Measurements from ENCODE around the gene GLIS1. TPM values are rescaled to one million over a fixed set of nuclear protein-coding genes. Genes with fewer than 3 reads are reported as not detected.

The GLIS1 gene
- polyA plus RNA-seq, 3 donors: not detected

DNA sequence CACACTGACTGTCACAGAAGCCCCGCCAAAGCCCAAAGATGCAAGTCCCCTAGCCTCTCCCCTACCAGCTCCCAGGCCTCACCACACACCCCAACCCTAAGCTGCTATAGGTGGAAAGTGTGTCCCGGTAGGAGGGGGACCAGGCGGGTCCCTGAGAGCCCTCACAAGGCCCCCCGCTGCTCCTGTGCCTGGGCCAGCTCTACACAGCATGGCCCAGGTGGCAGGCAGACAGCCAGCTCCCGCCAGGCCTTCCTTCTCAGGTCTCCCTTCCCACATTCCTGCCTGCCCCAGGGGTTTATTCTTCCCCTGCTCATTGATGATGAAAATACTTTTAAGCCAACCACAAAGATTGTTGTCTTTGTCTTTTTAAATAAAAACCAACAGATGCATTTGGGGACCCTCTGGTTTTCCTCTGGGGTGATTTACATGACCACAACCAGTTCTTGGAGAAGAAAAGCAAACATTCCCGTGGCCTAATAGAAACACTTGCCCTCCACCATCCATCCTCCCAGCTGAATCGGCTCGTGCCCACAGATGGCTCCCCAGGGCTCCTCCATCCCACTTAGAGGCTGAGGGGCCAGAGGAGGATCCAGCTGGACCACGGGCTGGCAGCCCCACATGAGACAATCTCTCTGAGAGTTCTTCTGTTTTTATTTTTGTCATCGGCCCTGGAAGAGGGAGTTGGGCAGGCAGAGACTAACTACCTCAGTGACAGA lies 186.7 kb downstream of the GLIS1 start:
- Histone ChIP-seq H3K4me3 (replicated peaks in 1 of 3; ENCODE audit: low read depth in 2 of 3, low read length in 3 of 3) (no peak overlapping the region), H3K4me2 (replicated peaks; ENCODE audit: extremely low read depth, low read length, poor library complexity, severe bottlenecking) (no peak overlapping the region), H3K27ac (ENCODE audit: low read depth in 1 of 2, low read length in 2 of 2) (no peak overlapping the region), H3K27me3 (ENCODE audit: control insufficient read depth in 2 of 2, insufficient read depth in 2 of 2, low read length in 2 of 2) (no peaks in the 10 kb centered on the region), H2AFZ (ENCODE audit: insufficient read depth, low read depth, low read length, poor library complexity, severe bottlenecking) (no peak overlapping the region), H3K36me3 (replicated peaks in 1 of 2; ENCODE audit: control insufficient read depth in 1 of 2, insufficient read depth in 2 of 2, low read length in 2 of 2) (no peaks in the 10 kb centered on the region), H3K79me2 (ENCODE audit: insufficient read depth, low read length) (no peaks in the 10 kb centered on the region), H4K20me1 (ENCODE audit: insufficient read depth, low read length) (no peaks in the 10 kb centered on the region), H3K4me1 (ENCODE audit: control insufficient read depth in 1 of 2, insufficient read depth in 2 of 2, low read length in 2 of 2) (no peaks in the 10 kb centered on the region), H3K9me3 (replicated peaks in 1 of 2; ENCODE audit: control insufficient read depth in 1 of 2, insufficient read depth in 1 of 2, low read length in 2 of 2) (no peaks in the 10 kb centered on the region), H3K9ac (ENCODE audit: insufficient read depth, low read length, poor library complexity, severe bottlenecking) (no peak overlapping the region)
- Mint-ChIP-seq H3K4me1 (no peaks in the 10 kb centered on the region), H3K4me3 (no peak overlapping the region), H3K36me3 (no peaks in the 10 kb centered on the region), H3K27me3 (ENCODE audit: low read depth in 3 of 3) (peaks cover 0 to 5% (median 5%) of the 10 kb centered on the region in 3 donors), H3K27ac (no peak overlapping the region), H3K9me3 (no peaks in the 10 kb centered on the region)
- intact Hi-C loops (cut with micrococcal nuclease): no loop called here
- WGBS (ENCODE audit: insufficient coverage): 59% methylated on average over 5 of the region's 10 CpGs
- no peak for DNase-seq
- TF ChIP-seq, protein P1, sequence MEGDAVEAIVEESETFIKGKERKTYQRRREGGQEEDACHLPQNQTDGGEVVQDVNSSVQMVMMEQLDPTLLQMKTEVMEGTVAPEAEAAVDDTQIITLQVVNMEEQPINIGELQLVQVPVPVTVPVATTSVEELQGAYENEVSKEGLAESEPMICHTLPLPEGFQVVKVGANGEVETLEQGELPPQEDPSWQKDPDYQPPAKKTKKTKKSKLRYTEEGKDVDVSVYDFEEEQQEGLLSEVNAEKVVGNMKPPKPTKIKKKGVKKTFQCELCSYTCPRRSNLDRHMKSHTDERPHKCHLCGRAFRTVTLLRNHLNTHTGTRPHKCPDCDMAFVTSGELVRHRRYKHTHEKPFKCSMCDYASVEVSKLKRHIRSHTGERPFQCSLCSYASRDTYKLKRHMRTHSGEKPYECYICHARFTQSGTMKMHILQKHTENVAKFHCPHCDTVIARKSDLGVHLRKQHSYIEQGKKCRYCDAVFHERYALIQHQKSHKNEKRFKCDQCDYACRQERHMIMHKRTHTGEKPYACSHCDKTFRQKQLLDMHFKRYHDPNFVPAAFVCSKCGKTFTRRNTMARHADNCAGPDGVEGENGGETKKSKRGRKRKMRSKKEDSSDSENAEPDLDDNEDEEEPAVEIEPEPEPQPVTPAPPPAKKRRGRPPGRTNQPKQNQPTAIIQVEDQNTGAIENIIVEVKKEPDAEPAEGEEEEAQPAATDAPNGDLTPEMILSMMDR (IDR thresholded peaks at IDR 0.05): no peak

DNA sequence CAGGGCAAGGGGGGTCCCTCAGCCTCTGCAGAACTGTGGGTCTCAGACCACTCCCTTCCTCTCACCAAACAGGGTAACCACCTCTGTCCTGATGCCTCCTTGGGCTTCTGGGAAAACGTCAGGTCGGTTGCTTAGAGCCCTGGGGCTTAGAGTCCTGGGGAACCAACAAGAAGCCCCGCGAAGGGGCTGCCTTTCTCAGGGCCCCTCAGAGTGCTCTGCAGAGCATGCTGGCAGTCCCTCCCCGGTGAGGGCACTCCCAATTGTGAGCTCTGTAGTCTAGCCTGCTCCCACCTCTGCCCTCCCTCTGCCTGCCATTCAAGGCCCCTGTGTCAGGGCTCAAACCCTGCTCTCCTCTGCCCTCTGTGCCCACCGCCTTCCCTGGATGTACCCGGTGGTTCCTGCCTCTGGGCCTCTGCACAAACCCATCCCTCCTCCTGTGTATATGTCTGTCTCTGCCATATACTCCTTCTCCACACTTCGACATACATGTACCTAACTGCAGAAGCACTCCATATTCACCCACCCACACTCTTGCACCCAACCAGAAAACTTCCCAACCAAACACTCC lies 187.5 kb downstream of the GLIS1 start:
- Histone ChIP-seq H3K9ac (ENCODE audit: insufficient read depth, low read length, poor library complexity, severe bottlenecking) (no peak overlapping the region), H4K20me1 (ENCODE audit: insufficient read depth, low read length) (no peaks in the 10 kb centered on the region), H3K27ac (ENCODE audit: low read depth in 1 of 2, low read length in 2 of 2) (no peak overlapping the region), H3K79me2 (ENCODE audit: insufficient read depth, low read length) (no peaks in the 10 kb centered on the region), H2AFZ (ENCODE audit: insufficient read depth, low read depth, low read length, poor library complexity, severe bottlenecking) (no peak overlapping the region), H3K4me1 (ENCODE audit: control insufficient read depth in 1 of 2, insufficient read depth in 2 of 2, low read length in 2 of 2) (no peaks in the 10 kb centered on the region), H3K4me3 (replicated peaks in 1 of 3; ENCODE audit: low read depth in 2 of 3, low read length in 3 of 3) (no peak overlapping the region), H3K4me2 (replicated peaks; ENCODE audit: extremely low read depth, low read length, poor library complexity, severe bottlenecking) (no peak overlapping the region), H3K27me3 (ENCODE audit: control insufficient read depth in 2 of 2, insufficient read depth in 2 of 2, low read length in 2 of 2) (no peaks in the 10 kb centered on the region), H3K36me3 (replicated peaks in 1 of 2; ENCODE audit: control insufficient read depth in 1 of 2, insufficient read depth in 2 of 2, low read length in 2 of 2) (no peaks in the 10 kb centered on the region), H3K9me3 (replicated peaks in 1 of 2; ENCODE audit: control insufficient read depth in 1 of 2, insufficient read depth in 1 of 2, low read length in 2 of 2) (no peaks in the 10 kb centered on the region)
- DNase-seq: no peak
- TF ChIP-seq, protein P1 (IDR thresholded peaks at IDR 0.05): no peak
- H3K36me3 Mint-ChIP-seq: no peaks in the 10 kb centered on the region
- no peaks in the 10 kb centered on the region for H3K4me1 Mint-ChIP-seq
- peaks cover 0 to 5% (median 5%) of the 10 kb centered on the region in 3 donors for H3K27me3 Mint-ChIP-seq (ENCODE audit: low read depth in 3 of 3)
- no peak overlapping the region for H3K4me3 Mint-ChIP-seq
- WGBS (ENCODE audit: insufficient coverage): 91% methylated on average over 7 of the region's 8 CpGs
- H3K9me3 Mint-ChIP-seq: no peaks in the 10 kb centered on the region
- no peak overlapping the region for H3K27ac Mint-ChIP-seq
- intact Hi-C loops (cut with micrococcal nuclease): no loop called here
